Fibroblast of upper back skin (primary cell): Measurements from ENCODE around the gene APBA1.
"Not testable (repeated sequence)": the region's sequence is repeated elsewhere in the genome, so short reads cannot be mapped to it uniquely, and the experiment has no call there.

Experiments
- DNase-seq: peaks from one replicate; pipeline ENCODE4 v3.0.0-alpha.2; 2013

The APBA1 gene

GRCh38 chr9:69468380-69468779 is 203.8 kb downstream of the APBA1 start:
- DNase-seq: no peak

- peak; percentile 61 for DNase-seq
Observed at GRCh38 chr9:69466151-69466550, 206.0 kb downstream of the APBA1 start.

- DNase-seq: no peak
Observed at GRCh38 chr9:69465473-69465872, 206.7 kb downstream of the APBA1 start.

GRCh38 chr9:69463497-69464068 is 208.6 kb downstream of the APBA1 start:
- DNase-seq: no peak

- no peak for DNase-seq
Observed at GRCh38 chr9:69462394-69462793, 209.8 kb downstream of the APBA1 start.

- DNase-seq: no peak
Observed at GRCh38 chr9:69461103-69461887, 210.9 kb downstream of the APBA1 start.

- DNase-seq: no peak
Observed at GRCh38 chr9:69460012-69460411, 212.2 kb downstream of the APBA1 start.

GRCh38 chr9:69458176-69458575 is 214.0 kb downstream of the APBA1 start:
- no peak for DNase-seq

- DNase-seq: no peak
Observed at GRCh38 chr9:69456201-69456600, 216.0 kb downstream of the APBA1 start.

- DNase-seq: no peak
Observed at GRCh38 chr9:69455311-69455710, 216.9 kb downstream of the APBA1 start.

- DNase-seq: no peak
Observed at GRCh38 chr9:69454321-69454720, 217.8 kb downstream of the APBA1 start.

- no peak for DNase-seq
Observed at GRCh38 chr9:69453746-69454145, 218.4 kb downstream of the APBA1 start.

- no peak for DNase-seq
Observed at GRCh38 chr9:69452110-69452782, 219.9 kb downstream of the APBA1 start.

- no peak for DNase-seq
Observed at GRCh38 chr9:69446496-69446895, 225.7 kb downstream of the APBA1 start.

- DNase-seq: no peak
Observed at GRCh38 chr9:69445251-69445650, 226.9 kb downstream of the APBA1 start.

- DNase-seq: peak; percentile 44
Observed at GRCh38 chr9:69444791-69445190, 227.4 kb downstream of the APBA1 start.

- peak; percentile 91 for DNase-seq
Observed at GRCh38 chr9:69444021-69444420, 228.2 kb downstream of the APBA1 start.

GRCh38 chr9:69443178-69443577 is 229.0 kb downstream of the APBA1 start:
- no peak for DNase-seq

GRCh38 chr9:69442486-69442885 is 229.7 kb downstream of the APBA1 start:
- DNase-seq: no peak

- not testable (repeated sequence) for DNase-seq
Observed at GRCh38 chr9:69440254-69440955, 231.8 kb downstream of the APBA1 start.

- DNase-seq: not testable (repeated sequence)
Observed at GRCh38 chr9:69439654-69440053, 232.5 kb downstream of the APBA1 start.

- DNase-seq: no peak
Observed at GRCh38 chr9:69433968-69434367, 238.2 kb downstream of the APBA1 start.

GRCh38 chr9:69433392-69433791 is 238.8 kb downstream of the APBA1 start:
- DNase-seq: peak; percentile 46
